Measurements from ENCODE around the gene SLX4IP.
"Not testable (repeated sequence)": the region's sequence is repeated elsewhere in the genome, so short reads cannot be mapped to it uniquely, and the experiment has no call there.

SLX4IP gene

DNA sequence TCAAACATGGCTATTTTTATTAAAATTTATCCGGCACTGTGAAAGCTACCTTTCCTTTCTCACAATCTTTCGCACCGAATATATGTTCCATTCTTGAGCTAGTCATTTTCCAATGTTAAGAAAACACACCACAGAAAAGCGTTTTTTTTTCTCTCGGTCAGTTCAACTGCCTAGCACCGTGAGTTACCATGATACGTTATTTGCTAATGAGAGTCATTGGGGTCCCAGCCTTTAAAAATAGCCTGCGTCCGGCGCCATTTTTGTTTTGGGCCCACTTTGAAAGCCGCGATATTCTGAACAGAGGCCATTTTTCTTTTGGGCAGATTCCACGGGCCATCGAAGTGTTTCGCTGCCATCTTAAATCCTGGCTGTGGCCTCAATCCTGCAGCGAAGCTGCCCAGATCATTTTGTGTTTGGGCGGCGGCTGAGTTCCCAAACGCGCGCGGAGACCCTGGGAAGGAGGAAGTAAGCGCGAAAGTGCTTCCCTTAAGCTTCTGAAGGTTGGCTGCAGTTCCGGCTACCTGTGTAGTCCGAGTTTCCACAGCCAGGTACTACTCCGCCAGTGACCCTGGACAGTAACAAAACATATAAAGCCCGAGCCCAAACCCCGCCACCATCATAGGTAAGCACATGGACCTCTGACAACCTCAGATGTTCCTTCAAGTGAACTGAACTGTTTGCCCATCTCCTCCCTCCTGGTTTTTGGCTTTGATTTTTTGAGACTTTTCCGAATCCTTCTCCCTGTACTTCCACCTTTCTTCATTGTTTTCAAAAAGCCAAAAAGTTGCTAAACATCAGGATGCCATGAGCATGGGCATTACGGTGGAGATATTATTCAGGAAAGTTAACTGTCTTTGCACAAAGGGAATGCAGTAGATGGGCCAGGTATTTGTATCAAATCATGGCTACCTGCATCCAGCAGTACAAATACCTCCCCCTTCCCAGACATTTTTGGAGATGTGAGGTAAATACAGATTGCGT is at the start of gene SLX4IP:
SLX4IP (plus strand) TSS at position 474 of the 981 bp plus-strand sequence. CDS start 22,900 bp downstream, outside the sequence.
- DNase-seq = peak; percentile 97

DNA sequence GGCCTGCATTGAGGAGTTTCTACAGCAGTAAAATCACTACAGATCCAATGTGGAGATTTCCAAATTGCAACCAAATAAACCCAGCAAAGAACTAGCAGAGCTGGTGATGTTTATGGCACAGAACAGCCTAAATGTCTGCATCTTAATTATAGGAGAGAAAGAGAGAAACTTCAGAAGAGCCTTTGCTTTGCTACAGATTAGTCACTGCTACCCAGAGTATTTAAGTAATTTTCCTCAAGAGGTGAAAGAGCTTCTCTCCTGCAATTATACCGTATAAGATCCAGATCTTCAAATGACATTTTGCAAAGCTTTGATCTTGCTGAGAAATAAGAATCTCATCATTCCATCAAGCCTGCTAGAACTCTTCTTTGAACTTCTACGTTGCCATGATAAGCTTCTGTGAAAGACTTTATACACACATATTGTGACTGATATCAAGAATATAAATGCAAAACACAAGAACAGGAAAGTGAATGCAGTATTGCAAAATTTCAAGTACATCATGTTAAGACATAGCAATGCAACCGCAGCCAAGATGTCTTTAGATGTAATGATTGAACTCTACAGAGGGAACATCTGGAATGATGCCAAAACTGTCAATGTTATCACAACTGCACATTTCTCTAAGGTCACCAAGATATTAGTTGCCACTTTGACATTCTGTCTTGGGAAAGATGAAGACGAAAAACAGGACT is 49.1 kb upstream of the SLX4IP start:
- peak; percentile 9 for DNase-seq

DNA sequence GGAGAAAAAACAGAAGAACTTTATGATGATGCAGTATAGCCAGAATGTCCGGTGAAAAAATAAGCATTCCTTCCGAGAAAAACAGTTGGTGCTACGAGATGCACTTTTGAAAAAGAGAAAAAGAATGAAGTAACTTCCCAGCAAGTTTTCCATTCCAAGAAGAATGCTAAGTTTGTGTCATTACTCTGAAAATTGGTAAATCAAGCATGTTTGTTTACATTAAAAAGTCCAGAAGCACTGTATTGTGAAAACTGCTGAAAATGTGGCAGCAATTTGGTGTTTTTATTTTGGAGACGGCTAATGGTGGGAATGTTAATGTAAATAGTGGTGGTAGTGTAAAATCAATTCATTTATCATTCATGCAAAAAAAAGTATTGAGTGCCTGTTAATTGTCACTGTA is 47.4 kb upstream of the SLX4IP start:
- no peak for DNase-seq

DNA sequence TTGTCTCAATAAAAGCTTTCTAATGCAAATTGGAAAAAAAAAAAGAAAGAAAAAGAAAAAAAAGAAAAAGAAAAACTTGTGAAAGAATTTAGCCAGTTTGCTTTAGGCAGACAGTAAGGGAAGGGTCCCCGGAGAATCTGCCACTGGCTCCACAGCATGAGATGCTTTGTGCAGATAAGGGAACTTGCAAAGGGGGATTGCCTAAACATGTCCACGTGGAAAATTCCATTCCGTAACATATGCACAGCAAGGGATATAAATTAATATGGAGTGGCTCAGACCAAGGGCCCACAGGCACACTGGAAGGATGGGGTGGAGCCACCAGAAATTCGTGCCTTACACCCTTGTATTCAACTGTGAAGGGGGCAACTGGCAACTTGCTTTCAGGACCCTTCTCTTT is 46.5 kb upstream of the SLX4IP start:
- DNase-seq = no peak

DNA sequence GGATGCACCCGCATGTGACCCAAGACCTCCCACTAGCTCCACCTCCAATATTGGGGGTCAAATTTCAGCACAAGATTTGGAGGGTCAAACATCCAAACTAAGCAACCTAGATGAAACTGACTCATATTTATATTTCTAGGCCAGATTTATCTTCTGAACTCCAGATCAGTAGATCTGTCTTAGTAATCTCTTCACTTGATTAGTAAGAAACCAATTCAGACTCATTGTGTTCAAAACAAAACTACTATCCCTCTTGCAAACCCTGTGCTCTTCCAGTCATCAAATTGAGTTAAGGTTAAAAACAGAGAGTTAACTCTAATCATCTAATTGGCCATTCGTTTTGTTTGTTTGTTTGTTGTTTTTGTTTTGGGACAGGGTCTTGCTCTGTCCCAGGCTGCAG is 44.4 kb upstream of the SLX4IP start:
- DNase-seq = no peak

DNA sequence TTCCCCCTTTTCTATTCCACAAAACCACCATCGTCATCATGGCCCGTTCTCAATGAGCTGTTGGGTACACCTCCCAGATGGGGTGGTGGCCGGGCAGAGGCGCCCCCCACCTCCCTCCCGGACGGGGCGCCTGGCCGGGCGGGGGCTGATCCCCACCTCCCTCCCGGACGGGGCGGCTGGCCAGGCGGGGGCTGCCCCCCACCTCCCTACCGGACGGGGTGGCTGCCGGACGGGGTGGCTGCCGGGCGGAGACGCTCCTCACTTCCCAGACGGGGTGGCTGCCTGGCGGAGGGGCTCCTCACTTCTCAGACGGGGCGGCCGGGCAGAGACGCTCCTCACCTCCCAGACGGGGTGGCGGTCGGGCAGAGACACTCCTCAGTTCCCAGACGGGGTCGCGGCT is 40.4 kb upstream of the SLX4IP start:
- DNase-seq = not testable (repeated sequence)

DNA sequence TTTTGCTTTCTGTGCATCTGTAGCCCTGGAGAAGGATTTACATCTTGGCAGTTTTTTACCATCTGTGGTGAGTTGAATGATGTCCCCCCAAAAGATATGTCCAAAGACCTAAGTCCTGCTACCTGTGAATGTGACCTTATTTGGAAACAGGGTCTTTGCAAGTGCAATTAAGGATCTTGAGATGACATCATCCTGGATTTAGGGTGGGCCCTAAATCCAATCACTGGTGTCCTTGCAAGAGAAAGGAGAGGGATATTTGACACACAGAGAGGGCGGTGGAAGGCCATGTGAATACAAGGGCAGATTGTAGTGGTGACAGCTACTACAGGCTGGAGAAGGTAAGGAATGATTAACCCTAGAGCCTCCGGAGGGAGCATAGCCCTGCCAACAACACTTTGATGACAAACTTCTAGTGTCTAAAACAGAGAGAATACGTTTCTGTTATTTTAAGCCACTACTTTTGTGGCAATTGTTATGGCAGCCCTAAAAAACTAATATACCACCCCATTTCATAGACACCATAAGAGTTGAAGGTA is 36.2 kb upstream of the SLX4IP start:
- no peak for DNase-seq

DNA sequence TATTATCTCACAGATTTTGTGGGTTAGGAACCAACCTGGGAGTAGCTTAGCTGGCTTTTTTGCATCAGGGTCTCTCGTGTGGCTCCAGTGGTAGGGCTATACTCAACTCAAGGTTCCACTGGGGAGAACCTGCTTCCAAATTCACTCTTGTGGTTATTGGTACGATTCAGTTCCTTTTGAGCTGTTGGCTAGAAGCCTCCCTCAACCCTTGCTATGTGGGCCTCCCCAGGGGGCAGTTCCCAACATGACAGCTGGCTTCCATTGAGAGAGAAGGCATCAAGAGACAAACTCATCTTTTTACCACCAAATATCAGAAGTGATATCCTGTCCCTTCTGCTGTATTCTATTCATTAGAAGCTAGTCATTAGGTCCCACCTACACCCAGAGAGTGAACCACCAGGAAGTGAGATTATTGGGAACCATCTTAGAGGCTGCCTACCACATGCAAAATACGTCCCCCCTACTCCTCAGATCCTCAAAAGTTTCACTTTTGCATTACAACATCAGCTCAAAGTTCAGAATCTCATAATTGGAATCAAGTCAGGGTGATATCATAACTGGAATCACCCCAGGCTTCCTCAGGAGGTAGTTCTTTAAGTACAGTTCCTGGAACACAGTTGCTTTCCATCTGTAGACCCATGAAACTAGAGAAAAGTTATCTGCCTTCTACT is 32.0 kb upstream of the SLX4IP start:
- no peak for DNase-seq

DNA sequence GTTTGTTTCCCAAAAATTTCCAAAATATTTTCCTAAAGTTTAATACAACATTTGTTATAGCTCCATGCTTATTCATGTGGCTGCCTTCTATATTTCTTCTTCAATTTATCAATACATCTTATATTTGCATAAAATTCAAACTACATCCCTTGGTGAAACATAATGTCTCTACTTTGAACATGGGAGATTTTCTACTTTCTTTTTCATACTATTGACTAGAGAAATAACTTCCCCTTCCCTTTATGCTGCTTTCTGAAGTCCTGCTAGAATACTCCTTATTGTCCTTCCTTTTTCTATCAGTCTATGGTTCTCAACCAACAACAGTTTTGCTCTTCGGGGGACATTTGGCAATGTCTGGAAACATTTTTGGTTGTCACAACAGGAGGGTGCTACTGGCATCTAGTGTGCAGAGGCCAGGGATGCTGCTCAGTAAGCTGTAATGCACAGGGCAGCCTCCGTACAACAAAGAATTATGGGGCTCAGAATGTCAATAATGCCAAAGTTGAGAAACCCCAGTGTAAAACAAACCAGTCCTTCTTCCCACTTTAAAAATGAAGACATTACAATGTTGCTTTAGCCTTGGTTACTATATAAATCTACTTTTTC is 31.0 kb upstream of the SLX4IP start:
- no peak for DNase-seq

DNA sequence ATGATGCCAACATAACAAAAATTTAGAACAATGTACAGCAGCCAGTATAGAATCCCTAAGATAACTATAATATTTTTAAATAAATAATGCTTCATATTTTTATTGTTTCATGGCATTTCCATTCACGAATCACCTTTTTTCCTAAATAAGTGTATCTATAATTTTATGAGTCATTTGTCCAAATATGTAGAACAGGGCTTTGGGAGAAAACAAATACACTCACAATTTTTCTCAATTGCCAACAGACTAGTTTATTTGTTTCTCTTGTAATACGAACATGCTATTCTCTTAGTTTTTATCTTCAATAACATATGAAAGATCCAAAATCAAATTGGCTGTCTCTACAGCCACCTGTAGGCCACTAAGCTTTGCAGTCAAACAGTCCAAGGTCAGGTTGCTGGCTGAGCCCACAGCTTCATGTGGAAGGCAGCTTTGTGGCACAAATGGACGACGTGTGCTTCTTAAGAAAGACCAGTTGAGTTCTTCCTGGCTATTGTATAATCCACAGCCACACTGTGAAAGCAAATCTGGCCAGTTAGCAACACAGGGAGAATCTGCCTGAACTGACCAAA is 30.1 kb upstream of the SLX4IP start:
- DNase-seq = no peak

DNA sequence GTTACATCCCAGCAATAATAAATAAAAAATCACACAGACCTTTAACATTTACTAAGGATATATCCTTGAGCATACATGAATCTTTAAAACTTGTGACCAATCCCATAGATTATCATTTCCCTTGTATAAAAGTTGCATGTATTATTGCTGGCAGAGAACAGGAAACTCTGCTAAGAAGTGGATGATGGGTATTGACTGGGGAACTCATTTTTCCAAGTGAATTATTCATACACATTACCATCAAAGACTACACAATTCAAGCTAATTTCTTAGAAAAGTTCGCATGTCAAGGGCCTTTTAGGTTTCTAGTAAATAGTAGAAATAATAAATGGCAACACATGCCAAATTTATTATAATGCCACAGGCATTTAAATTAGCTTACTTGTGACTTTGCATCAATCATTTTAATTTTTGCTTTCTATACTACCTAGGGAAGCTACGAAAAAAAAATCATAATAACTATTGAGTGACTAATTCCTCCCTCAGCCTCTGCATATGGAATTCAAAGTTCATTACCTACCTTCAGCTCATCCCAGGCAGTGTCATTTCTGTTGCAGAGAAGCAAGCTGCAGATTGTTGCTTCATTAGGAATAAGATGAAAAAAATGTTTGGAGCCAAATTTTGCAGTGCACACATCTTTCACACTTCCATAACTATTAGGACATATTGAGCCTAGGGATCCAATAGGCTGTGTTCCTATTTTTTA is 26.8 kb upstream of the SLX4IP start:
- DNase-seq = peak; percentile 24

DNA sequence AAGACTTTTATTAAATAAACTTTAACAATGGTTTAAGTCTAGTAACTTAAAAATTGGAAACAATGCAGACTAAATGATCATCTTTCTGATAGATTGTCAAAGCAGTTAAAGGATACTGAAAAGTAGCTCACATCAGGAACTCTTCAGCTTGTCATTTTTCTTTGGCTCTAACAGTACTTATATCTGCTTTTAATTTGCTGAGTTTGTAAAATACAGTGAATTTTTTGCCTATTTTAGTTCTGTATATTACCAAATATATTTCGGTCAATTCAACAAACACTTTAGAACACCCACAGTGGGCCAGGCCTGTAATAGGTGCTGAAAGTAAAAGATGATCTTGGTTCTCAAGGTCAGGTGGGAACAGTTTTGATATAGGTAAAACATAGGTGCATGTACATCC is 23.4 kb upstream of the SLX4IP start:
- no peak for DNase-seq

DNA sequence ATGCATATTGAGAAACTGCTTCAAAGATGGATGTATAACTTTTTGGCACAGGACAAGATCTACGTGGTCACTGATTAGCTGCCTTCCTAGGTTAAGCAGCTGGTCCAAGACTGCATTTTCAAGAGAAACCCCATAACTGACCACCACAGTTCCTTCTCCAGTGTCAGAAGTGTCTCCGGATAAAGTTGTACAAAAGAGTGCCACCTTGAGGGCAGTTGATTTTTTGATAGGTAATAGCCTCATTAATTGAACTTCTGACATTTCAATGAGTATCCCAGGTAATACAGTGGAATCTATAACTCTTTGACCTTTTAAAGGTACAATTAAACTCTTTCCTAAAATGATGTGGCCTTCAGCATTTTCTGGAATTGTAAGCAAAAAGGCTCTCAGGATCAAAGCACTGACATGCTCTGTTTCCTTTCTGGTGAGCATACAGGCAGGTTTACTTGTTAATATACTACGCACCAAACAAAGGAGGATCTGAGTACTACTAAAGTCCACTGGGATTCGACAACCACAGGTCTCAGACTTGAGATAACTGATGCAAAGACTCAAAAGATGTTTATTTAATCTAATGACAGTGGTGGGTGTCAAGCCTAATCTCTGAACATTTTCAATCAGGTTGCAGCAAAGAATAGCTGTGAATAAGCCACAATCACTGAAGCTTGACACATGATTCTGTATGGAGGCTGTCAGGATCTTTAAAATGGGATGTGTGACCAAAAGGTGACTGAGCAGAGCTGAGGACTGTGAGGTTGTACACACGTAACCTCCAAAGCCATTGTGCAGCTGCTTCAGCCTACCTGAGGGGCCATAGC is 22.3 kb upstream of the SLX4IP start:
- no peak for DNase-seq

DNA sequence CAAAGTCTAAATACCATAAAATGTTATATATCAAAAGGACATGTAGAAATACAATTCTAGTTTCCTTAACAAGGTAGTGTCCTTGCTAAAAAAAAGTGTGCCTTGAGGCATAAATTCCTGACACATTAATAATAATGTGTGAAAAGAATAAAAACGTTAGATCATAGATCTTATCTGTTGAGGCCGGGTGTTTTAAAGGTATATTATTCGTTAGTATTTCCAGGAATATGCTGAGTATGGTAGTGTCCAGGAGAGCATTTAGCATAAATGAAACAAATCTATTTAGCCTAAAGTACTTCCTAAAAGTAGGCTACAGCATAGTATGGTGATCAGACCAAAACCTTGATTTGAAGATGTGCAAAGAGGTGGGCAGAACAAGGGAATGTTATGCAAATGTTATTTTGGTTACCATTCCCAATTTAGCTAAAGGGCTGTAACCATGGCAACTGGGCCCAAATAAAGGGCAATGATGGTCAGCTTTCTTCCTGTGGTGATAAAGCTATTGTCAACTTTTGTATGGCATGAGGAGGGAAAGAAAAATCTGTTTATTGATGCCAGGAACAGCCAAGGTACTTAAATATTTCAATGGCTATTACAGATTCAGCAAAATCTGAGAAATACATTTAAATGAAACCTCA is 20.0 kb upstream of the SLX4IP start:
- peak; percentile 8 for DNase-seq

DNA sequence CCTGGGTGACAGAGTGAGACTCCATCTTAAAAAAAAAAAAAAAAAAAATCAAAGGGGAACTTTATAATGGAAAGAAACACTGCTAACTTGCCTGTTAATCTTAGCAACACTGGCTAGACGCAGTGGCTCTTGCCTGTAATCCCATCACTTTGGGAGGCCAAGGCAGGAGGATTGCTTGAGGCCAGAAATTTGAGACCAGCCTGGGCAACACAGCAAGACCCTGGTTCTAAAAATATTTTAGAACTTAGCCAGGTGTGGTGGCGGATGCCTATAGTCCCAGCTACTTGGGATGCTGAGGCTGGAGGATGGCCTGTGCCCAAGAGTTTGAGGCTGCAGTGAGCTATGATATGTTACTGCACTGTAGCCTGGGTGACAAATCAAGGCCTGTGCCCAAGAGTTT is 17.9 kb upstream of the SLX4IP start:
- DNase-seq = not testable (repeated sequence)

DNA sequence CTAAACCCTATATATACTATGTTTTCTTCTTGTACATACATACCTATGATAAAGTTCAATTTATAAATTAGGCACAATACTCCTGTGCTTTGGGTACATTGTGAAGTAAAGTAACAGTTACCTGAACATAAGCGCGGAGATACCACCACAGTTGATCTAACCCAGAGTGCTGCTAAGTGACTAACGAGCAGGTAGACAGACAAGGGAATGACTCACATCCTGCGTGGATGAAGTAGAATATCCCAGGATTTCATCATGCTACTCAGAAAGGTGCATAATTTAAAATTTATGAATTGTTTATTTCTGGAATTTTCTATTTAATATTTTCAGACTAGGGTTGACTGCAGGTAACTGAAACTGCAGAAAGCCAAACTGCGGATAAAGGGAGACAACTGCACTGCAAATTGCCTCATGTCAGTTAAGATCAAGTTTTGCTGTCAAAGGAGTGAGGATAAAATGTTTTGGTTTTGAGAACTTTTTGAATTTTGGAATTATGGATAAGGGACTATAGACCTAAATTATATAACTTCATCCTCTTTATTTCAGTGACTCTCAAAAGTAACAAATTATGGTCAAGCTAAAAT is 15.5 kb upstream of the SLX4IP start:
- DNase-seq = no peak

DNA sequence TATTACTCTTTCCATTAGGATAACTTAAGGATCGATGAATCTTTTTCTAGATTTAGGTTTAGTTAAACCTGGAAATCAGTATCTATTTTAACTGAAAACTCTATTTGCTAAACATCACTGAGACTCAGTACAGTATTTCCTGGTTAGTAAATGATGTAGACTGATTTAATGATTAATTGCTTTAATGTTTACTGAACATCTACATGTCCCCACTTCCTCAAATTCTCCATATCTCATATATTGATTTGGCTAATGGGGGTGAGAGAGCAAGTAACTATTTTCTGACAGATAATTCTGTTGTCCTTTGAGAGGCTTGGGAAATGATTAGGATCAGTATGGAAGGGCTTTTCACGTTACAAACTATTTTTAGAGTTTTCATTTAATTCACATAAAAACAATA is 11.4 kb upstream of the SLX4IP start:
- DNase-seq = no peak

DNA sequence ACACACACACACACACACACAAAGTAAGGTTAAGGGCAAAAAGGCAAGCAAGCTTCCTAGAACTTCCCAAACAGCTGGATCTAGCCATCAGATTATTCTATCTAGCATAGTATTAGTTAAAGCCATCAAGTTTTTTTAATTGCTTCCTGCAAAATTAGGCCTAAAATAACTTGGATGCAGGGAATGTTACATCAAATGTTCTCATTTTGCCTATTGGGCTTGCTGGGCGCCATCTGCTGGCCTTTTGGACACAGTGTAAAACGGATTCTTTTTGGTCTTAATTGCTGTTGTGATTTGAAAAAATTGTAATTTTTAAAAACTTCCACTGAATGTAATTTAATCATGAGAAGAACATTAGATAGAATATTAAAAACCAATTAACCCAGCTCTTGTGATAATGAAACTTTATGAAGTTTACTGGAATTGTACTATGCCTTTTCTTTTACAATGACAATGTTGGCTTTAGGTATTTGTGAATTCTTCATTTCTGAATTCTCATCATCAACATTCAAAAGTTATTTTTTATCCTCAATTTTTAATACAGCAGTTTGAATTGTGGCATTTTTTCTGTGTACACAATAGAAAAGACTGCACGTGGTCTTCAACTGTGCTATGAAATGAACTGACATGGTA is 7.9 kb upstream of the SLX4IP start:
- peak; percentile 64 for DNase-seq

DNA sequence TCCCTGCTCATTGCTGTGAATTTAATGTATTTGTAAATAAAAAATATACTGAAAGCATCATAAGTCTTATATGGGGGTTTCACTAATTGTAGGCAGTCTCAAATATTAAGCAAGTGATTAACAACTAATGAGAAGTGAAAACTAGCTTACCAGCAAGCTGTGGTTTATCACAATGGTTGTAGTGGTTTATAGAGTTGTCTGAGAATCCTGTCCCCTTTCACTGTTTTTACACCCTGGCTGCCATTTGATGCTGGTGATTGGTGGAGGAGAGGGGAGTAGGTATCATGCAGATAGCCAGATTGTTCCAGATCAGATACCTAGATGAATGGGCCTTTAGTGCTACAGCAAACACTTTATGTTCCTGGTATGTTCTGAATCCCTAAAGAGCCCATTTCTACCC is 7.1 kb upstream of the SLX4IP start:
- no peak for DNase-seq

All from fibroblast of skin of right quadriceps (primary cell).